HG03342 (cell line): ENCODE data around the gene SEMA5A.

ENCODE experiments used
- ATAC-seq: cut with Tn5 transposase; IDR thresholded peaks from one replicate; pipeline ENCODE4 v1.9.1; 2021; ENCODE audit warnings: mild to moderate bottlenecking, moderate library complexity; ENCODE audit not compliant: unreplicated experiment

SEMA5A gene

GRCh38 chr5:9479361-9479760, 66.5 kb downstream of the SEMA5A start:
- no peak for ATAC-seq

GRCh38 chr5:9477537-9477936, 68.3 kb downstream of the SEMA5A start:
- ATAC-seq, result no peak

GRCh38 chr5:9474219-9475002, 71.5 kb downstream of the SEMA5A start:
- no peak for ATAC-seq

GRCh38 chr5:9473624-9474023, 72.3 kb downstream of the SEMA5A start:
- ATAC-seq, result no peak

- ATAC-seq, result no peak
These were observed 75.5 kb downstream of the SEMA5A start for GRCh38 chr5:9470410-9470809.

- ATAC-seq, result no peak
These were observed 77.9 kb downstream of the SEMA5A start for GRCh38 chr5:9468060-9468388.

GRCh38 chr5:9467199-9468059, 78.4 kb downstream of the SEMA5A start:
- no peak for ATAC-seq

GRCh38 chr5:9466697-9467096, 79.2 kb downstream of the SEMA5A start:
- no peak for ATAC-seq

GRCh38 chr5:9464478-9464877, 81.4 kb downstream of the SEMA5A start:
- ATAC-seq, result no peak

GRCh38 chr5:9462109-9462508, 83.8 kb downstream of the SEMA5A start:
- no peak for ATAC-seq

- no peak for ATAC-seq
These were observed 84.8 kb downstream of the SEMA5A start for GRCh38 chr5:9460885-9461645.

GRCh38 chr5:9456435-9457042, 89.3 kb downstream of the SEMA5A start:
- no peak for ATAC-seq

- no peak for ATAC-seq
These were observed 89.9 kb downstream of the SEMA5A start for GRCh38 chr5:9455826-9456434.

- no peak for ATAC-seq
These were observed 91.4 kb downstream of the SEMA5A start for GRCh38 chr5:9454491-9454890.

GRCh38 chr5:9454012-9454481, 91.8 kb downstream of the SEMA5A start:
- no peak for ATAC-seq

- no peak for ATAC-seq
These were observed 92.3 kb downstream of the SEMA5A start for GRCh38 chr5:9453480-9454011.

- no peak for ATAC-seq
These were observed 93.7 kb downstream of the SEMA5A start for GRCh38 chr5:9452181-9452580.

- no peak for ATAC-seq
These were observed 94.8 kb downstream of the SEMA5A start for GRCh38 chr5:9451037-9451436.

GRCh38 chr5:9447691-9448090, 98.2 kb downstream of the SEMA5A start:
- ATAC-seq, result no peak

GRCh38 chr5:9445826-9446388, 100.0 kb downstream of the SEMA5A start:
- no peak for ATAC-seq
